Sigmoid colon (tissue), 7 donors: ENCODE results near the gene VAC14. TPM values are rescaled to one million over a fixed set of nuclear protein-coding genes. Genes with fewer than 3 reads are reported as not detected.

Experiments used
- DNase-seq: peaks from one replicate; pipeline ENCODE4 v3.0.0-alpha.2; 2019
- H3K27ac ChIP-seq, 4 donors: fragments of 200-600 bp; sonication (generic); one replicate each; pipeline ENCODE4 v1.5.1; 2016 to 2019; ENCODE audit warnings: mild to moderate bottlenecking in 1 of 4
- H3K27me3 ChIP-seq, 3 donors: fragments of 200-600 bp; sonication (generic); one replicate each; pipeline ENCODE4 v1.5.1; 2019; ENCODE audit warnings: mild to moderate bottlenecking in 1 of 3
- H3K36me3 ChIP-seq, 4 donors: fragments of 200-600 bp; sonication (generic); one replicate each; pipeline ENCODE4 v1.5.1; 2016 to 2019
- H3K4me1 ChIP-seq, 4 donors: fragments of 200-600 bp; sonication (generic); one replicate each; pipeline ENCODE4 v1.5.1; 2017 to 2019
- H3K4me3 ChIP-seq, 4 donors: fragments of 200-600 bp; sonication (generic); one replicate each; pipeline ENCODE4 v1.5.1; 2017 to 2019; ENCODE audit warnings: mild to moderate bottlenecking in 2 of 4, moderate library complexity in 1 of 4
- H3K9me3 ChIP-seq, 4 donors: fragments of 200-600 bp in 3 of 4; sonication (generic) in 3 of 4; one replicate each; pipeline versions ENCODE4 v1.5.1 to v1.6.1; 2013 to 2019
- EP300 ChIP-seq, 4 donors: sonication (generic); formaldehyde crosslinking; IDR thresholded peaks; one replicate each; pipeline ENCODE4 v1.6.1; 2017; ENCODE audit warnings: antibody characterized with exemption in 4 of 4
- POLR2A ChIP-seq, 2 donors: fragments of 450-650 bp; IDR thresholded peaks; one replicate each; pipeline ENCODE4 v1.6.1; 2016; ENCODE audit warnings: antibody characterized with exemption in 2 of 2, mild to moderate bottlenecking in 2 of 2, moderate library complexity in 2 of 2
- POLR2AphosphoS5 ChIP-seq, 4 donors: sonication (generic); formaldehyde crosslinking; IDR thresholded peaks; one replicate each; pipeline ENCODE4 v1.6.1; 2017; ENCODE audit warnings: antibody characterized with exemption in 4 of 4
- WGBS, 2 donors: extraction: QIAGEN DNeasy Blood & Tissue Kit; methylation state at CpG; one replicate each; pipeline ENCODE4 v1.1.7; 2013; 5-methylcytosine and 5-hydroxymethylcytosine counted together
- intact Hi-C: fragments of 100-400 bp; cut with DNase I; formaldehyde crosslinking; loops from one replicate; pipeline ENCODE4 v1.15.1; 2023
- polyA plus RNA-seq, 3 donors: library from polyadenylated mRNA; stranded (reverse); fragments of 200-250 nt; gene quantifications; one replicate each; pipeline ENCODE4 v1.2.3, GENCODE V29; 2013
- total RNA-seq, 4 donors: library from RNA; depleted of rRNA; stranded (reverse); fragments of >200 nt; gene quantifications; one replicate each; pipeline ENCODE4 v1.1.0, GENCODE V29; 2016
- TF ChIP-seq, protein P1 (sequence below), 4 experiments: fragments of 450-650 bp in 3 of 4; fragments of 200-600 bp in 1 of 4; IDR thresholded peaks; one replicate each; pipeline ENCODE4 v1.5.1; 2016 to 2019; ENCODE audit warnings: antibody characterized with exemption in 4 of 4, mild to moderate bottlenecking in 3 of 4, moderate library complexity in 2 of 4
- donor health status: healthy with polysubstance abuse.
- donor health status: Bipolar disorder and iron deficiency.
- donor health status: healthy.

VAC14 gene
- total and polyA plus RNA-seq, 7 donors = 16.8 to 36.2 (median 22.1) TPM

DNA sequence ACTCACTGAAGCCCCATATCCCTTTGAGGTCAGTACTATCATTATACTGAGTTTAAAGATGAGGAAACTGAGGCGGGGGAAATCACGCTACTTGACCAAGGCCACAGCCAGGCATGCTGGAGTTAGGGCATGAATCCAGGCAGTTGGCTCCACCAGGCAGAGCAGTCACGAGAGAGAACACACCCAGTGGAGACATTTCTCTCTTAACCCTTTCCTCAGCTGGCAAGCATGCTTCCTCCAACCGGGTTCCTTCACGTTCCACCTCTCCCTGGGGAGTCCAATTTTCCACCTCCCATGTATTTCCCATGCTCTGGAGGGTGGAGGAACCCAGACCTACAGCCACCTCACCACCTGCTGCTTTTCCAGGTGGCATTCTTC, 32.8 kb downstream of the VAC14 start:
- 58 to 72% methylated on average over 5 of the region's 5 CpGs for WGBS, 2 donors
- intact Hi-C loops = no loop called here
- DNase-seq = no peak

GRCh38 chr16:70767377-70768202, 33.4 kb downstream of the VAC14 start:
- Histone ChIP-seq H3K4me1 (peaks cover 0 to 8% (median 6%) of the 10 kb centered on the region in 4 donors), H3K9me3 (no peaks in the 10 kb centered on the region), H3K4me3 (no peak overlapping the region), H3K27me3 (no peaks in the 10 kb centered on the region), H3K36me3 (peaks cover 0 to 35% (median 10%) of the 10 kb centered on the region in 4 donors), H3K27ac (no peak overlapping the region)
- DNase-seq = no peak
- TF ChIP-seq, protein P1, sequence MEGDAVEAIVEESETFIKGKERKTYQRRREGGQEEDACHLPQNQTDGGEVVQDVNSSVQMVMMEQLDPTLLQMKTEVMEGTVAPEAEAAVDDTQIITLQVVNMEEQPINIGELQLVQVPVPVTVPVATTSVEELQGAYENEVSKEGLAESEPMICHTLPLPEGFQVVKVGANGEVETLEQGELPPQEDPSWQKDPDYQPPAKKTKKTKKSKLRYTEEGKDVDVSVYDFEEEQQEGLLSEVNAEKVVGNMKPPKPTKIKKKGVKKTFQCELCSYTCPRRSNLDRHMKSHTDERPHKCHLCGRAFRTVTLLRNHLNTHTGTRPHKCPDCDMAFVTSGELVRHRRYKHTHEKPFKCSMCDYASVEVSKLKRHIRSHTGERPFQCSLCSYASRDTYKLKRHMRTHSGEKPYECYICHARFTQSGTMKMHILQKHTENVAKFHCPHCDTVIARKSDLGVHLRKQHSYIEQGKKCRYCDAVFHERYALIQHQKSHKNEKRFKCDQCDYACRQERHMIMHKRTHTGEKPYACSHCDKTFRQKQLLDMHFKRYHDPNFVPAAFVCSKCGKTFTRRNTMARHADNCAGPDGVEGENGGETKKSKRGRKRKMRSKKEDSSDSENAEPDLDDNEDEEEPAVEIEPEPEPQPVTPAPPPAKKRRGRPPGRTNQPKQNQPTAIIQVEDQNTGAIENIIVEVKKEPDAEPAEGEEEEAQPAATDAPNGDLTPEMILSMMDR (IDR thresholded peaks at IDR 0.05) = no peak
- WGBS, 2 donors = 88 to 89% methylated on average over 4 of the region's 4 CpGs
- intact Hi-C loops = no loop called here

More for the DNA sequence above, 32.8 kb downstream of the VAC14 start:
- no peak overlapping the region for H3K27ac ChIP-seq
- H3K27me3 ChIP-seq = no peaks in the 10 kb centered on the region
- TF ChIP-seq POLR2AphosphoS5 (IDR thresholded peaks at IDR 0.05) = no peak
- no peak for TF ChIP-seq EP300 (IDR thresholded peaks at IDR 0.05)
- no peak for TF ChIP-seq POLR2A (IDR thresholded peaks at IDR 0.05)
- TF ChIP-seq, protein P1 (IDR thresholded peaks at IDR 0.05) = no peak
- no peaks in the 10 kb centered on the region for H3K9me3 ChIP-seq
- peaks cover 0 to 8% (median 6%) of the 10 kb centered on the region in 4 donors for H3K4me1 ChIP-seq
- no peak overlapping the region for H3K4me3 ChIP-seq
- H3K36me3 ChIP-seq = peaks cover 0 to 32% (median 9%) of the 10 kb centered on the region in 4 donors

DNA sequence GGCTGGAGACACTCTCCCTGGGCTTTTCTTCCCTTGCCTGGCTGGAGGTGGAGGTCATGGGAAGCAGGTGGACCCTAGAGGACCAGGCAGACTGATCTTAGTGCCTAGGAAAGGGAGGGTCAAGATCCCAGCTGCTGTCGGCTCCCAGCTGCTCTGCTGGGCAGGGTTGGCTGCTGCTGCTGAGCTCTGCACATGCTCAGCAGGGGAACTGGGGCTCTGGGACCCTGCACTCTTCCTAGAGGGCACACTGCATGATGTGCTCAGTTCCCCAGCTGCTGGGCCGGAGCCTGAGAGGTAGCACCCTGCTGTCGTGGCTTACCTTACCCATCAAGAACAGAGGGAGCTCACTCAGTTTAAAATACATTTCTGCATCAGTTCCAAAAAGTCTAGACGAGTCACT, 34.3 kb downstream of the VAC14 start:
- Histone ChIP-seq H3K4me1 (peaks cover 0 to 8% (median 6%) of the 10 kb centered on the region in 4 donors), H3K27me3 (no peaks in the 10 kb centered on the region), H3K27ac (no peak overlapping the region), H3K36me3 (peaks cover 0 to 36% (median 12%) of the 10 kb centered on the region in 4 donors), H3K4me3 (no peak overlapping the region), H3K9me3 (no peaks in the 10 kb centered on the region)
- DNase-seq = no peak
- TF ChIP-seq POLR2AphosphoS5 (IDR thresholded peaks at IDR 0.05) (no peak), EP300 (IDR thresholded peaks at IDR 0.05) (no peak), POLR2A (IDR thresholded peaks at IDR 0.05) (no peak)
- TF ChIP-seq, protein P1 (IDR thresholded peaks at IDR 0.05) = no peak
- 95% methylated on average over 4 of the region's 4 CpGs for WGBS, 2 donors
- intact Hi-C loops = no loop called here

- intact Hi-C loops = no loop called here
- Histone ChIP-seq H3K27me3 (no peaks in the 10 kb centered on the region), H3K4me1 (peaks cover 0 to 8% (median 7%) of the 10 kb centered on the region in 4 donors), H3K27ac (no peak overlapping the region), H3K4me3 (no peak overlapping the region), H3K36me3 (peaks cover 0 to 36% (median 13%) of the 10 kb centered on the region in 4 donors), H3K9me3 (no peaks in the 10 kb centered on the region)
- 95 to 96% methylated on average over 8 of the region's 8 CpGs for WGBS, 2 donors
- DNase-seq = no peak
- TF ChIP-seq EP300 (IDR thresholded peaks at IDR 0.05) (no peak), POLR2A (IDR thresholded peaks at IDR 0.05) (no peak), POLR2AphosphoS5 (IDR thresholded peaks at IDR 0.05) (no peak)
- TF ChIP-seq, protein P1 (IDR thresholded peaks at IDR 0.05) = no peak
These were observed 34.8 kb downstream of the VAC14 start for GRCh38 chr16:70766176-70766575.
